HG03066 (cell line): ENCODE data around the gene YJEFN3.

ENCODE experiments used
- ATAC-seq: cut with Tn5 transposase; IDR thresholded peaks from one replicate; pipeline ENCODE4 v1.9.1; 2021; ENCODE audit warnings: low read depth; ENCODE audit not compliant: unreplicated experiment

Gene YJEFN3

DNA sequence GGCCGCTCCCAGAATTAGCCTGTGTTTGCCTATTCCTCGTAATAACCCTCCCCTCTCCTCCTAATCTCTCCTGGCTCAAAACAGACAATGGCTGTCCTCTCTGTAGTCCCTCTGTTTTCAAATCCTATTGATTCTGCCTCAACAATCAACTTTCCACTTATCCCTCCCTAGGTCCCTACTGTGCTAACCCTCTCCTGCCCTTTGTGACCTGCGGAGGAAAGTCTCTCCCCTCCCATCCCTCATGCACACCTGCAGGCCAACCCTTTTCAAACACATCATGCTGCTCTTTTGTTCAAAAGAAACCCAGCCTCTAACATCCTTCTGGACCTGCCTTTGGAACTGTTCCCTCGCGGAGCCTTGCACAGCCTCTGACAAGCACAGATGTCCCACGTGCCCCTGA, 46.7 kb downstream of the YJEFN3 start:
- ATAC-seq: no peak

DNA sequence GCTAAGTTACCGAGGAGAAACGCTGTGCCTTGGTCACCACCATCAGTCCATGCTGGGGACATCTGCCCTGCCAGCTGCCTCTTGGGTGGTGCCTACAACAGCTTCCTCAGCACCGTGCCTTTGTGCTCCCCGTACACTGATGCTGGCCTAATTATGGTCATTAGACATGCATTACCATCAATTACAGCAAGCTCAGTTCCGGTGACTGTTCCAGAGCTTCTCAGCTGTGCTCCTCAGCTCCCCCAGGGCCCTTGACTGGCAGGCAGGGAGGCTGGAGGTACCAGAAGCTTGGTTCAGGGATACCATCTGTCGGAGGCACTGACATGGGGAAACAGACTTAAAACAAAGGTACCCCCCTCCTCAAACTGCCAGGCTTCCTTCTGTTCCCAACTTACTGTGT, 49.5 kb downstream of the YJEFN3 start:
- ATAC-seq: no peak

DNA sequence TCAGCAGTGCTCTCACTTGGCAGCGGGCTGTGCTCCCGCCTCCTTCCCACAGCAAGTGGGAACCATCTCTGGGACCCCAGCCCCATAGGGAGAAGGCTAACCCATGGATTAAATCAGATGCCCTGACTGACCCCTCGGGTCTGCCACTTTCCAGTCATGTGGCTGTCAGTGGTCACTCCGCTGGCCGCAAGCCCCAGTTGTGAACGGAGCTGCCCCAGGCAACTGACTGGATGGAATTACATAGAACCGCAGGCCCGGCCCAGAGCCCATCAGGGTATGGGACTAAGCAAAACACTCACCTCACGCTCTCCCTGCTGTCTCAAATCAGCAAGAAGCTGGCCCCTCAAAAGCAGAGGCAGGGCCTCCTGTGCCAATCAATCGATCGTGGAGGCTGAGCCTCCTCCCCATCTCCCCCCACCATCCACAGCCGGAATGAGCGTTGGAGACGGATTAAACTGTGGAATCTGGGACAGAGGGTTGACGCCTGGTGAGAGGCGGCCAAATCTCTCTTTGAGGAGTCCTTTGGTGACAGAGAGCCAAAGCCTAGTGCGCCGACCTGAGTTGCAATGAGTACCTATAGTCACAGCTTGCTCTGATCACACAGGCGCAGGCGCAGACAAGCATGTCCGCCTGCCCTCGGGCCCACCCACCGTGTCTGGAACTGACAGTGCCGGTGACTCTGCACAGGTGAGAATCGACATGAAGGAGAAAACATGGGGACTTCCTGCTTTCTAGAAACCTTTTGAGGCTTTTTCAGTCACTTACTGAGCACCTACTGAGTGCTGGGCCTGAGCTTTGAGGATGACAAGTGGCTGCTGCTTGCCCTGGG, 51.0 kb downstream of the YJEFN3 start:
- no peak for ATAC-seq

DNA sequence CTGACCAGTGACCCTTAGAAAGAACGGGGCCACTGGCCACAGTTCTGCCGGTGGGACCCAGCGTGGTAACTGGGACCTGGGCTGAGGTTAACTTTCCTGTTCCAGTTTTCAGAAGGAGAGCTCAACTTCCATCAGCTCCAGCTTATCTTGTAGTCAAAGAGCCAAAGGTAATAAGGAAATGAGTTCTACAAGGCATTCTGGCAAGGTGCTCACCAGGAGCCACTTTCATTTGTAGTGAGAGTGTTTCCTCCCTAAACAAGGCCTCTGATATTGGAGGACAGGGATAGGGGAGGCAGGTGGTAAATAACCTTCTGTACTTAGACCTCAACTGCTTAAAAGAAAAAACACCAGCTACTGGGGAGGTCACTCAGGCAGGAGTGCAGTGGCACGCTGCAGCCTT, 51.7 kb downstream of the YJEFN3 start:
- ATAC-seq: no peak

DNA sequence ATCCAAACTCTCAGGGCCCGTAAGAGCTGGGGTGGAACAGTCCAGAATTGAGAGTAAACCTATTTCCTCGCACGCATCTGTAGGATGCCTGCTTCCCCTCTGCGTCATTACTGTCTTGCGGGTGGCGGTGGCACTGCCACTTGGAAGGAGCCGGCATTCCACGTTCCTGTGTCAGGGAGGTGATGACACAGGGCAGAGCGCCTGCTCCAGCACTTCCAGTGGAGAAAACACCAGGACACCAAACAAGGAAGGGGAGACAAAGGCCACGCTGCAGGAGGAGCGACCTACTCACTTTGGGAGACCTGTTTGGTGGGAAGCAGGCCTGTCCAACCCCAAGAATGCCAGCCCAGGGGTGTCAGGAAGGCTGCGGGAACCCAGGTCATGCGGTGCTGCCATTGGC, 52.7 kb downstream of the YJEFN3 start:
- no peak for ATAC-seq

DNA sequence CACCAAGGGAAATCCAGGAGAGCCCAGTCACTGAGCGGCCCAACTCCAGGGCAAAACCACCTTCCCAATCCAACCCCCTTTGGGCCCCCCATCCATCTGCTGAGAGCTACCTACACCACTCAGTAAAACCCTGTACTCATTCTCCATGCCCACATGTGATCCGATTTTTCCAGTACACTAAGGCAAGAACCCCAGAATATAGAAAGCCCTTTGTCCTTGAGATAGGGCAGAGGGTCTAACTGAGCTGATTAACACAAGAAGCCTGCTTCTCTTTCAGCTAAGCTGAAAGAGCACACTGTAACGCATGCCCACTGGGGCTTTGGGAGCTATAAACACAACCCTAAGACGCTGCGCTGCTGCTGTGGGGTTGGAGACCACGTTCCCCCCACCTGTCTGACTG, 53.8 kb downstream of the YJEFN3 start:
- ATAC-seq: no peak

DNA sequence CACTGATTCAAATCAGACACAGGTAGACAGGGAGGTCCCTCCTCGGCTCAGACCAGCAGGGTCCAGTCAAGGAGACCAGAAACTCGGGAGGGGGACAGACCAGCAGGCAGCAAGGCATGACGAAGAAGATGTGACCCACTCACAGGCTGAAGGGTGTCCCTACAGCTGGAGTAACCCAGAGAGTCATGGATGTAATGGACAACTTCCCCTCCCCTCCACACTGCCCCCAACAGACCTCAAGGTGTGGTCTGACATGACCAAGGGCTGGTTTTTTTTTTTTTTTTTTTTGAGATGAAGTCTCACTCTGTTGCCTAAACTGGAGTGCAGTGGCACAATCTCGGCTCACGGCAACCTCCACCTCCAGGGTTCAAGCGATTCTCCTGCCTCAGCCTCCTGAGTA, 55.6 kb downstream of the YJEFN3 start:
- no peak for ATAC-seq
